Neural progenitor cell (in vitro differentiated cells): Measurements from ENCODE around the gene RCAN1. TPM values are rescaled to one million over a fixed set of nuclear protein-coding genes. Genes with fewer than 3 reads are reported as not detected.
"Not testable (repeated sequence)": the region's sequence is repeated elsewhere in the genome, so short reads cannot be mapped to it uniquely, and the experiment has no call there.

Experiments used
- DNase-seq: peaks from one replicate; pipeline ENCODE4 v3.0.0-alpha.2; 2016; ENCODE audit warnings: low spot score
- H2AFZ ChIP-seq: fragments of 200-600 bp; sonication (generic); replicated peaks from 2 replicates; pipeline ENCODE4 v1.6.1; 2016; ENCODE audit warnings: antibody characterized with exemption
- H3F3A ChIP-seq: fragments of 200-600 bp; sonication (generic); 2 replicates; pipeline ENCODE4 v1.6.1; 2016; ENCODE audit warnings: antibody characterized with exemption, low read depth
- H3K27ac ChIP-seq: fragments of 200-600 bp; sonication (generic); 2 replicates; pipeline ENCODE4 v1.5.1; 2016; ENCODE audit warnings: mild to moderate bottlenecking
- H3K27me3 ChIP-seq: fragments of 200-600 bp; sonication (generic); 2 replicates; pipeline ENCODE4 v1.6.1; 2016; ENCODE audit warnings: mild to moderate bottlenecking, moderate library complexity
- H3K36me3 ChIP-seq: fragments of 200-600 bp; sonication (generic); 2 replicates; pipeline ENCODE4 v1.5.1; 2016
- H3K4me1 ChIP-seq: fragments of 200-600 bp; sonication (generic); 2 replicates; pipeline ENCODE4 v1.6.1; 2016; ENCODE audit warnings: mixed run types
- H3K4me2 ChIP-seq: fragments of 200-600 bp; sonication (generic); 2 replicates; pipeline ENCODE4 v1.6.1; 2016
- H3K4me3 ChIP-seq: fragments of 200-600 bp; sonication (generic); 2 replicates; pipeline ENCODE4 v1.5.1; 2016
- H3K79me2 ChIP-seq: fragments of 200-600 bp; sonication (generic); 2 replicates; pipeline ENCODE4 v1.6.1; 2016; ENCODE audit warnings: low read depth
- H3K9ac ChIP-seq: fragments of 200-600 bp; sonication (generic); 2 replicates; pipeline ENCODE4 v1.6.1; 2016
- H3K9me3 ChIP-seq: fragments of 200-600 bp; sonication (generic); 2 replicates; pipeline ENCODE4 v1.5.1; 2016; ENCODE audit warnings: low read depth
- H4K20me1 ChIP-seq: fragments of 200-600 bp; sonication (generic); 2 replicates; pipeline ENCODE4 v1.6.1; 2016; ENCODE audit warnings: low read depth
- H3K27ac Mint-ChIP-seq: 3 replicates; pipeline ENCODE4 v1.8.0; 2021; ENCODE audit warnings: mixed read lengths
- H3K27me3 Mint-ChIP-seq: 2 replicates; pipeline ENCODE4 v1.8.0; 2022; ENCODE audit warnings: low read depth, mild to moderate bottlenecking, inconsistent platforms, moderate library complexity, mixed read lengths; ENCODE audit not compliant: insufficient read depth
- H3K36me3 Mint-ChIP-seq: 3 replicates; pipeline ENCODE4 v1.8.0; 2021; ENCODE audit warnings: mixed read lengths
- H3K4me1 Mint-ChIP-seq: 3 replicates; pipeline ENCODE4 v1.8.0; 2021; ENCODE audit warnings: mixed read lengths
- H3K4me3 Mint-ChIP-seq: 3 replicates; pipeline ENCODE4 v1.8.0; 2021; ENCODE audit warnings: mild to moderate bottlenecking, moderate library complexity, mixed read lengths
- H3K9me3 Mint-ChIP-seq: 3 replicates; pipeline ENCODE4 v1.8.0; 2020; ENCODE audit warnings: mixed read lengths
- EZH2 ChIP-seq: fragments of 200-600 bp; sonication (generic); IDR thresholded peaks from 2 replicates; pipeline ENCODE4 v1.6.1; 2017; ENCODE audit warnings: antibody characterized with exemption, mild to moderate bottlenecking, moderate library complexity
- EZH2phosphoT487 ChIP-seq: fragments of 200-600 bp; sonication (generic); IDR thresholded peaks from 2 replicates; pipeline ENCODE4 v1.6.1; 2017; ENCODE audit warnings: antibody characterized with exemption
- total RNA-seq: library from RNA; depleted of rRNA; stranded (reverse); fragments of >200 nt; gene quantifications from 2 replicates; pipeline ENCODE4 v1.2.3, GENCODE V29; 2015; ENCODE audit warnings: low replicate concordance
- TF ChIP-seq, protein P1 (sequence below): fragments of 200-600 bp; sonication (generic); IDR thresholded peaks from 2 replicates; pipeline ENCODE4 v1.5.1; 2017; ENCODE audit warnings: antibody characterized with exemption, mild to moderate bottlenecking

Gene RCAN1
- total RNA-seq, 1 donor from 2014 or later: 6.9 TPM

DNA sequence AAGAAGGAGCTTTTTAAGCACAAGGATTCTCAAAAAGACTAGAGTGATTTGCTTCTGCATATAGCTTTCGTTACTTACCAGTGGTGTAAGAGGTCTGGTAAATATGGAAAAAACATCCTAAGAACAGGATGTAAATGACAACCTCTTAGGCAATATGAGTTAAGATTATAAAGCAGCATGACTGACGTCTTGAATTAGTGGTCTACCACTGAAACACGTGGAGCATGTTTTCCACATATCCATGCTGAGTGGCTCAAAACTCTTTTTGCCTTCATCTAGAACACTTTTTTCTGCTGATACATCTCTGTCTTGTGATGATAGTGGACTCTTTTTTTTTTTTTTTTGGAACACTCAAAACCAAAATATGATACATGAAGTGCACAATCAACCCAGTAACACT is 44.6 kb downstream of the RCAN1 start:
- H3K9me3 ChIP-seq: no peaks in the 10 kb centered on the region
- H3K79me2 ChIP-seq: no peaks in the 10 kb centered on the region
- no peaks in the 10 kb centered on the region for H3F3A ChIP-seq
- H3K27me3 ChIP-seq: no peaks in the 10 kb centered on the region
- peaks cover 10% of the 10 kb centered on the region for H3K4me1 Mint-ChIP-seq
- H3K27me3 Mint-ChIP-seq: peaks cover 2% of the 10 kb centered on the region
- H3K27ac ChIP-seq: no peak overlapping the region
- H3K4me3 ChIP-seq: no peak overlapping the region
- H3K4me1 ChIP-seq: peaks cover 7% of the 10 kb centered on the region
- no peaks in the 10 kb centered on the region for H3K36me3 ChIP-seq
- no peak overlapping the region for H2AFZ ChIP-seq
- peaks cover 2% of the 10 kb centered on the region for H3K36me3 Mint-ChIP-seq
- no peak for DNase-seq
- no peak overlapping the region for H3K4me2 ChIP-seq
- no peak overlapping the region for H3K27ac Mint-ChIP-seq
- TF ChIP-seq, protein P1, sequence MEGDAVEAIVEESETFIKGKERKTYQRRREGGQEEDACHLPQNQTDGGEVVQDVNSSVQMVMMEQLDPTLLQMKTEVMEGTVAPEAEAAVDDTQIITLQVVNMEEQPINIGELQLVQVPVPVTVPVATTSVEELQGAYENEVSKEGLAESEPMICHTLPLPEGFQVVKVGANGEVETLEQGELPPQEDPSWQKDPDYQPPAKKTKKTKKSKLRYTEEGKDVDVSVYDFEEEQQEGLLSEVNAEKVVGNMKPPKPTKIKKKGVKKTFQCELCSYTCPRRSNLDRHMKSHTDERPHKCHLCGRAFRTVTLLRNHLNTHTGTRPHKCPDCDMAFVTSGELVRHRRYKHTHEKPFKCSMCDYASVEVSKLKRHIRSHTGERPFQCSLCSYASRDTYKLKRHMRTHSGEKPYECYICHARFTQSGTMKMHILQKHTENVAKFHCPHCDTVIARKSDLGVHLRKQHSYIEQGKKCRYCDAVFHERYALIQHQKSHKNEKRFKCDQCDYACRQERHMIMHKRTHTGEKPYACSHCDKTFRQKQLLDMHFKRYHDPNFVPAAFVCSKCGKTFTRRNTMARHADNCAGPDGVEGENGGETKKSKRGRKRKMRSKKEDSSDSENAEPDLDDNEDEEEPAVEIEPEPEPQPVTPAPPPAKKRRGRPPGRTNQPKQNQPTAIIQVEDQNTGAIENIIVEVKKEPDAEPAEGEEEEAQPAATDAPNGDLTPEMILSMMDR: no peak
- no peak for TF ChIP-seq EZH2
- TF ChIP-seq EZH2phosphoT487: no peak
- no peaks in the 10 kb centered on the region for H4K20me1 ChIP-seq
- peaks cover 6% of the 10 kb centered on the region for H3K9me3 Mint-ChIP-seq
- no peak overlapping the region for H3K9ac ChIP-seq
- no peak overlapping the region for H3K4me3 Mint-ChIP-seq

DNA sequence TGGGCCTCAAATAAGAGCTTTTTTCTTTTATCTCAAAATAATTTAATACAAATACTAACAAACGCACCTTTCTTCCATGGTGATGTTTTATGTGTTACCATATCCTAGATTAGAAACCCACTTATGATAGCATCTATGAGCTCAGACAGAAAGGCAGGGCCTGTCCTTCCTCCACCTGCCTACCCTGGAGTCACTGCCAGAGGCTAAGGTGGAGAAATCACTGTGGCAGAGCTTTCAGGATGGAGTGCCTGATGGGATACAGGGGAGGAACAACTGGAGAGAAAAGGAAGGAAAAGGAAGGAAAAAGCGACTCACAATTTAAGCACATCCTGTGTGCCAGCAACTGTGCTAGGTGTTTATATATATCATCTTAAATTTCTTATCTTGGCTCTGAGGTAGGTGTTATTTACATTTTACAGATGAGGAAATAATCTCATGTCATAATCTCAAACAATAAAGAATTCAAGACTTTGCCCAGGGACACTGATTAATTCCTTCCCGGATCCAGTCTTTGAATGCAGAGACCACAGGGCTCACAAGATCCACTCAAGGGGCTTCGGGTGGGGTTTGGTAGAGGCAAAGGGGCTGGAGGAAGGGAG is 45.4 kb downstream of the RCAN1 start:
- Mint-ChIP-seq H3K9me3 (peaks cover 6% of the 10 kb centered on the region), H3K4me1 (peaks cover 10% of the 10 kb centered on the region), H3K27me3 (peaks cover 2% of the 10 kb centered on the region), H3K27ac (no peak overlapping the region), H3K36me3 (peaks cover 2% of the 10 kb centered on the region), H3K4me3 (no peak overlapping the region)
- Histone ChIP-seq H3K27ac (no peak overlapping the region), H3K36me3 (no peaks in the 10 kb centered on the region), H4K20me1 (no peaks in the 10 kb centered on the region), H3K4me1 (peaks cover 7% of the 10 kb centered on the region), H3K27me3 (no peaks in the 10 kb centered on the region), H3K4me3 (no peak overlapping the region), H2AFZ (no peak overlapping the region), H3K9me3 (no peaks in the 10 kb centered on the region), H3F3A (no peaks in the 10 kb centered on the region), H3K4me2 (no peak overlapping the region), H3K79me2 (no peaks in the 10 kb centered on the region), H3K9ac (no peak overlapping the region)
- DNase-seq: no peak
- TF ChIP-seq, protein P1: no peak
- TF ChIP-seq EZH2 (no peak), EZH2phosphoT487 (no peak)

DNA sequence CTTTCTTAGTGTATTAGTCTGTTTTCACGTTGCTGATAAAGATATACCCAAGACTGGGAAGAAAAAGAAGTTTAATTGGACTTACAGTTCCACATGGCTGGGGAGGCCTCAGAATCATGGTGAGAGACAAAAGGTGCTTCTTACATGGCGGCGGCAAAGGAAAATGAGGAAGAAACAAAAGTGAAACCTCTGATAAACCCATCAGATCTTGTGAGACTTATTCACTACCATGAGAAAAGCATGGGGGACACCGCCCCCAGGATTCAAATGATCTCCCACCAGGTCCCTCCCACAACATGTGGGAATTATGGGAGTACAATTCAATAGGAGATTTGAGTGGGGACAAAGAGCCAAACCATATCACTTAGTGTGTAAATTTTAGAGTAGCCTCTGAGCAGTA is 46.1 kb downstream of the RCAN1 start:
- H3K27ac Mint-ChIP-seq, H3K4me1 ChIP-seq, H2AFZ ChIP-seq, H3K27me3 ChIP-seq, H3K27ac ChIP-seq, H4K20me1 ChIP-seq, DNase-seq, H3K9me3 ChIP-seq, H3F3A ChIP-seq, H3K79me2 ChIP-seq, H3K36me3 ChIP-seq, H3K4me3 Mint-ChIP-seq, H3K4me3 ChIP-seq, H3K9me3 Mint-ChIP-seq, H3K4me2 ChIP-seq, H3K27me3 Mint-ChIP-seq, H3K36me3 Mint-ChIP-seq, H3K9ac ChIP-seq: not testable (repeated sequence)
- peaks cover 10% of the 10 kb centered on the region for H3K4me1 Mint-ChIP-seq

DNA sequence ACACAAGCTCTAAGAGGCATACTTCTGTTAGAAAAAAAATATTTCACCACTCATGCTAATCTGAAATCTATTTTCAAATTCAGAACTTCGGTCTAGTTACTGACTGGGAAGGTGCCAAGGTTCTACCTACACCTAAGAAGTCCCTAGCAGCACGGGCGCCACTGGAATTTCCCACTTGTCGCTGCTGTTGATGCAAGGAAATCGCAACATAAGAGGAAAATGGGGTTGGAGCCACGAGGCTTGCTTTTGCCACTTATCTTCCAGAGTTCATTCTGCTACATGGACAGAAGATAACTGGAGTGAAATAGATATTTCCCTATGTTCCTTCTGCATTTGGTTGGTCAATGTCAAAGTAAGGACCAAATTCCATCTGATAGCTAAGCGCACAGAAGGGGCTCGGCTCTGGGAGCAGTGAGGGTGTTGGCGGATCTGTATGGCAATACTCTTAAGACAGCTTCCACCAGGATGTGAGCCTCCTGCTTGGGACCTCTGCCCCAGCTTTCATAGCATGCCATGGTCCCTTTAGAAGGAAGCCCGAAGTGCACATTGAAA is 47.2 kb downstream of the RCAN1 start:
- Mint-ChIP-seq H3K27me3 (peaks cover 2% of the 10 kb centered on the region), H3K9me3 (peaks cover 6% of the 10 kb centered on the region), H3K4me1 (peaks cover 11% of the 10 kb centered on the region), H3K27ac (no peak overlapping the region), H3K4me3 (no peak overlapping the region), H3K36me3 (peaks cover 2% of the 10 kb centered on the region)
- Histone ChIP-seq H3K4me1 (peaks cover 4% of the 10 kb centered on the region), H3K9ac (no peak overlapping the region), H3K27me3 (no peaks in the 10 kb centered on the region), H3K4me3 (no peak overlapping the region), H3K36me3 (no peaks in the 10 kb centered on the region), H4K20me1 (no peaks in the 10 kb centered on the region), H3F3A (no peaks in the 10 kb centered on the region), H3K9me3 (no peaks in the 10 kb centered on the region), H2AFZ (no peak overlapping the region), H3K79me2 (no peaks in the 10 kb centered on the region), H3K27ac (no peak overlapping the region), H3K4me2 (no peak overlapping the region)
- TF ChIP-seq EZH2 (no peak), EZH2phosphoT487 (no peak)
- TF ChIP-seq, protein P1: no peak
- DNase-seq: no peak
